GM21576 (cell line): ENCODE data around the gene TMEM72.
A peak's percentile ranks its signal among the peaks of the same experiment; 100 is the strongest.

Experiments used
- ATAC-seq: cut with Tn5 transposase; IDR thresholded peaks from one replicate; pipeline ENCODE4 v1.9.1; 2021; ENCODE audit warnings: mild to moderate bottlenecking, moderate library complexity; ENCODE audit not compliant: unreplicated experiment

TMEM72 gene

DNA sequence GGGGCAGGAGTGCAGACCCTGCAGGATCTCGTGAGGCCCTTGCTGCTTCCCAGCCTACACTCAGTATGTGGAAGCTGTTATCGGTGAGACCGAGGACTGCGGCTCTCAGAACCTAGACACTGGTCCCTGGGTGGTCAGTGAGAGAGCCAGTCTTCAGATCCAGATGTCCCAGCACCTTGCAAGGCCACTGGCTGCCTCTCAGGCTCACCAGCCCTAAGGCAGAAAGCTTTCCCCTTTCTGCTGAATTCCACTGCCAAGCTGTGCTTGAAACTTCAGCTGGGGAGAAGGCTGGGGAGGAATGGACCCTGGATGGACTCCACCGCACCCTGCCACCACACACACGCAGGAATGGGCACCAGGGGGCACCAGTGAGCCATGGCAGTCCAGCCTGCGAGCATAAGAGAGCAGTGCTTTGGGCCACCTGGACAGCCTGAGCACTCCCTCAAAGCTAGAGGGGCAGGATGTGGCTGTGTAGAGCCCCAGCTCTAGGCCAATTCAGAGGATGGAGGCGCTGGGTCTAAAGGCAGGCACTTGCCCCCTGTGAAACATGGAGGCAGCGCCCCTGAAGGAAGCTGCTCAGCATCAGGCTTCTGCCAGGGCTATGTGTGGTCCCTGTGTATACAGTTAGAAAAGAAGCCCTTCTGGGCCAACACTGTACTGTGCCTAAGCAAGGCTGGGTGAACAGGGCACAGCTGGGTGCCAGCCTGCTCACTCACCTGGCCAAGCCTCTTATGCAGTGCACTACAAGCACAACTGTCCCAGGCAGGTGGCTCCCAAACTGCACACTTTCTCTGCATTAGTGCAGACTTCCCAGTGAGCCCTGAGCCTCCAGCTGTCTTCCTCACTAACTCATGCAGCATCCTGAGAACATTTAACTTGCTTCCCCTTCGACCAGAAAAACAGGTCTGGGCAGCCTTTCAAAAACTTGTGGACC lies 21.6 kb downstream of the TMEM72 start:
- peak; percentile 96 for ATAC-seq

DNA sequence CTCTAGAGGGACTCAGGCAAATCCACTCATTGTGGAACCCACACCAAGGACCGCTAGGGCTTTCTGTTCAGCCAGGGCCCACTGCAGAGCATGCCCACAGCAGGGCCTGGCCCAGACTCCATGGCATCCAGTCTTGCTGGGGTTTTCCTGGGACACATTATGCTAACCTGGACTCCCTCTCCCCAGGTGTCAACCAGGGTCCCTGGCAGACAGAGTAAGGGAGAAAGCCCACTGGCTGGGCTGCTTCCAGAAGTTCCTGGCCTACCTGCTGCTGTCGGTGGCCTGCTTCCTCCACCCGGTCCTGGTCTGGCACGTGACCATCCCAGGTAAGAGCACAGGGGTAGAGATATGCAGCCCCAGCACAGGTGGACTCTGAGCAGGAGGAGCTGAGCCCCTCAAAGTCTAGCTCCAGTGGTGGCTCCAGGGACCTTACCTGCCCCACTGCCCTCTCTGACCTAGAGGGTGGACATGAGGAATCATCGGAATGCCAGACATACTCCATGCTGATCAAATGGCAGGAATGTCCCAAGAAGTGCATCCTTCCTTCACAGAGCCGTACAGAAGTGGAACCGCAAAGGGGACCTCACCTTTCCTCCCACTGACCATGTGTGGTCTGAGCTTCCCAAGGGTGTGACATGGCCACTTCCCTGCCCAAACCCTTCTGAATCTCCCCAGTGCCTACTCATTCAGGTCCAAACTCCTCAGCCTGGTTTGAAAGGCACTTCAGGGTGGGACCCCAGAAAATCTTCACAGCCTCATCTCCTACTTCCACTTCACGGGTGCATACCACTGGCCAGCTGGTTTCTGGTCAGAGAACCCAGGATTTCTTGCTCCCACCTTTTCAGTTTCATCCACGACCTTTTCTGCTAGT lies 22.5 kb downstream of the TMEM72 start:
- ATAC-seq, result no peak

DNA sequence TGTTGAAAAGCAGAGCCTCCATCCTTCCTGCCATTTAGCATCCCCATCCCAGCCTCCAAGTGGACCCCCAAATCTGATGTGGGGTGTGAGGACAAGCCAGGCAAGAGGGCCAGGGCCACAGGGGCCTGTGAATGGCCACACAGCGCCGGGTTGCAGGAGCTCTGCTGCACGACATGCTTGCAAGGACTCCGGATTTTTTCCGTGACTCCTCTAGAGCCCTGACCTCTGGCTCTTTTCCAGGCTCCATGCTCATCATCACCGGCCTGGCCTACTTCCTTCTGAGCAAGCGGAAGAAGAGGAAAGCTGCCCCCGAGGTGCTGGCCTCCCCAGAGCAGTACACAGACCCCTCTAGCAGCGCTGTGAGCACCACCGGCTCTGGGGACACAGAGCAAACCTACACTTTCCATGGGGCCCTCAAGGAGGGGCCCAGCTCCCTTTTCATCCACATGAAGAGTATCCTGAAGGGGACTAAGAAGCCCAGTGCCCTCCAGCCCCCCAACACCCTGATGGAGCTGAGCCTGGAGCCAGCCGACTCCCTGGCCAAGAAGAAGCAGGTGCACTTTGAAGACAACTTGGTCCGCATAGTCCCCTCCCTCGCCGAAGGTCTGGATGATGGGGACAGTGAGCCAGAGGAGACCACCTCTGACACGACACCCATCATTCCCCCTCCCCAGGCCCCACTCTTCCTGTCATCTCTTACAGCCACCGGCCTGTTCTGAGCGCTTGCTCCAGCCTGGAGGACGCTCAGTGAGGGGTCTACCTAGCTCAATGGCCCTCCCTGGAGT lies 23.5 kb downstream of the TMEM72 start:
- ATAC-seq, result no peak

DNA sequence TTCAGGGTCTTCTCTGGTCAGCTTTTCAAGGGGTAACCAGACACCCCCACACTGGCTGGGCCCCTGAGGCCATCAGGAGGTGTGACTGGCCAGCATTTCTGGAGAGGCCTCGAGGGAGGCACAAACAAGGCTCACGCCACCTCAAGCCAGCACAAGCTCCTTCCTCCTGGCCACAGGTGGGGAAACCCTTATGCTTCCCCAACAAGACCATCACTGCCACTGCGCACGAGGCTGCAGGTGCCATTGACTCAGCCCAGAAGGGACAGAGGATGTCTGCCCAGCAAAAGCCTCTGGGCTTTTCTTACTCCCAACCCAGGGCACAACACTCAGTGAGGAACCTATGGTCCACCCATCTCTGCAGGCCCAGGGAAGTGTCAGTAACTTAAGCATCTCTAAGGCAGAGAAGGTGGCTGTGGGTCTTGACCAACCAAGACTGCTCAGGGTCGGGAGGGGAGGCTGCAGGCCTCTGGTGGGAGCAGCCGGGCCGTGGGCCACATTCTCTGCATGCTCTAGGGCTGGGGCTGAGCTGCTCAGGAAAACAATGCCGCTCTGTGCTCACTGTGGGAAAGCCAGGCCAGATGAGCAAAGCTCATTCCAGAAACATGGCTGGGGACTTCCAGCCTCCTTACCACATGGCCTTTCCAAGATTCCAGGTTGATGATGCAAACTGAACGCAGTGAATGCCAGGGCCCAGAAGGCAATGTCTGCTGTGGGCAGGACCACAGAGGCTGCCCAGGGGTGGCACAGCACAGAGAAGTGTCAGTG lies 24.2 kb downstream of the TMEM72 start:
- ATAC-seq, result no peak

DNA sequence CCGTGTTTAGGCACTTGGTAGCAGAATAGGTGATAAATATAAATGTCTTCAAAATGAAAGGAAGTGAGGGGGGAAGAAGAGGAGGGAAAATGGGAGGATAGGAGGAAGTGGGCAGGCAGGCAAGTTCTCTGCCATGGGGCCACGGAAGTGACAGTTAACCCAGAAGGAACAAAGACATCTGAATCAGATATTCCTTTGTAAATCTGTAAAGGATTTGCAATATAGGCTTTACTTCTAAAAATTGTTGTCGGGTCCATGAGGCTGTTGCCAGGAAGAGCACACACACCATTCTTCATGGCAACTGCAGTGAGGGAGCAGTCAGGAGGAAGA lies 24.8 kb downstream of the TMEM72 start:
- ATAC-seq, result no peak

DNA sequence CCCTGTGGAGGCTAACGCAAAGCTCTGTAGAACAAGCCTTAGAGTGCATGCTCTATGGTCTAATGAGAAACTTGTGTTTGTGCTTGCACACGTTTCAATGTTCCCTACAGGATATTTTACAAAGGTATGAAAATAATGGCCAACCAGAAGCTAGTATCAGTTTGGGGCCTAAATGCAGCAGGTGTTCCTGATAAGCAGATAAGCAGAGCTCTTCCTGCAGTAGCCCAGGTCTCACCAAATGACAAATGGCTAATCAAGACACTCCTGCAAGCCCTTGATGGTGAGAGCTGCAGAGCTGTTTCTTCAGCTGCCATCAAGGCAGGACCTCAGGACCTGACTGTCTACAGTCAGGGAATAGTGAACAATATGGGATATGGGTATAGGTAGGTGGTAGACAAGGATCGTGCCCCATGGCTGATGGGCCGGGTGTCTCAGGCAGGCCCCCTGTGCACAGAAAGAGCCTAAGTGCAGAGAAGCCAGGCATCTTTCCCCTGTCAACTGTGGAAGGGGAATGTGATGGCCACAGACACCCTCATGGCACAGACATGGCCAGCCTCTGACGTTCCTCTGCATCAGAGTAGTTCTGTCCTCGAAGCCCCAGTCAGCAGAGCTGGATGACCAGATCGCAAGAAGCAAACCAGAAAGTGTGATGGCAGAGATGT lies 25.3 kb downstream of the TMEM72 start:
- ATAC-seq, result no peak

DNA sequence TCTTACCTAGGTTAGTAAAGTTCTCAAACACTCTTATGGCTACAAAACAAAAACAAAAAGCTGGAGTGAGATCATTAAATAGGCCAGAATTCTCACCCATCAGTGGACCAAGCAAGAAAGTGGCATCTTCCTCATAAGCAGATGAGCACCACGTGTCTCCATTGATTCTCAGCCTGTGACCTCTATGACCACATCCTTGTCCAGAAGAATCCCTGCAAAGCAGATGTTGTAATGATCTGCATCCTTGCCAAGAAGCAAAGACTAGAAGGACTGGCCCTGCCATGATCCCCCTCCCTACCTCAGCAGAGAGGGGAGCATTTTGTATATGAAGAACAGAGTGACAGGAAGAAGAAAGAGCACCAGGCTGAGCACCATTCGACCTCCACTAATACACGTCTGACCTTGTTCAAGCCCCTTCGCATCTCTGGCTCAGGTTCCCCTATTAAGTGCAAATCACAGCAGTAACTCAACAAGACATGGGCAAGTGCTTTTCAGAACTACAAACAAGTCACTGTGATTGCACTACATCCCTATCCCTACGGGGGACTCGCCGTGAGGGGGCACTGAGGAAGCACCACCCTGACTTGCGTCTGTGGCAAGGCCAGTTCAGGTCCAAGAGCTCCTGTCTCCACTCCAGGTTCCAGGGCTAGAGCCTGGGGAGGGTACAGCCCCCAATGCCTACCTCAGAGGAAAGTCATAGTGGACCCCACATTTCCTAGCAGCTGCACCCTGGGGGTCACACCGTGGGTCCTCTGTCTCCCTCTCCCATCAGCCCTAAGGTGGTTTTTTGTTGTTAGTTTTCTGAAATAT lies 26.3 kb downstream of the TMEM72 start:
- no peak for ATAC-seq

DNA sequence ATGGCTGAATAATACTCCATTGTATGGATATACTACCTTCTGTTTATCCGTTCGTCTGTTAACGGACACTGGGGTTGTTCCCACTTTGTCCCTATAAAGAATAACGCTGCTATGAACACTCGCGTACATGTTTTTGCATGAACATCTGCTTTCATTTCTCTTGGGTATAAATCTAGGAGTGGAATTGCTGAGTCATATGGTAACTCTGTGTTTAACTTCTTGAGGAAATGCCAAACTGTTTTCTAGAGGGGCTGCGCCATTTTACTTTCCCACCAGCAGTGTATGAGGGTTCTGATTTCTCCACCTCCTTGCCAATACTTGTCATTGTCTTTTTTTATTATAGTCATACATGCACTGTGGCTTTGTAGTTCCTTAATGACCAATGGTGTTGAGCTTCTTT lies 27.8 kb downstream of the TMEM72 start:
- ATAC-seq, result no peak

DNA sequence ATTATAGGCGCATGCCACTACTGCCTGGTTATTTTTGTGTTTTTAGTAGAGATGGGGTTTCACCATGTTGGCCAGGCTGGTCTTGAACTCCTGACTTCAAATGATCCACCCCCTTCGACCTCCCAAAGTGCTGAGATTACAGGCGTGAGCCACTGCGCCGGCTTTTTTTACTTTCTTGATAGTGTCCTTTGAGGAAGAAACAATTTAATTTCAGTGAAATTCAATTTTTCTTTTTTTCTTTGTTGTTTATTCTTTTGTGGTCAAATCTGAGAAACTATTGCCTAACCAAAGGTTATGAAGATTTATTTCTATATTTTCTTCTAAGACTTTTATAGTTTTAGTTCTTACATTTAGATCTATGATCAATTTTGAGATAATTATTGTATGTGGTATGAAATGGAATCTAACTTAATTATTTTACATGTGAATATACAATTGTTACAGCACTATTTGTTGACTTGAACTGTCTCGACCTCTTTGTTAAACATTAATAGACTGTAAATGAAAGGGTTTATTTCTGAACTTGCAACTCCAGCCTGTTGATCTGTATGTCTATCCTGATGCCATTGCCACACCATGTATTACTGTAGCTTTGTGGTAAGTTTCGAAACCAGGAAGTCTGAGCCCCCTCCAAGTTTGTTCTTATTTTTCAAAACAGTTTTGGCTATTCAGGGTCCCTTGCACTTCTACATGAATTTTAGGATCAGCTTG lies 28.7 kb downstream of the TMEM72 start:
- no peak for ATAC-seq

DNA sequence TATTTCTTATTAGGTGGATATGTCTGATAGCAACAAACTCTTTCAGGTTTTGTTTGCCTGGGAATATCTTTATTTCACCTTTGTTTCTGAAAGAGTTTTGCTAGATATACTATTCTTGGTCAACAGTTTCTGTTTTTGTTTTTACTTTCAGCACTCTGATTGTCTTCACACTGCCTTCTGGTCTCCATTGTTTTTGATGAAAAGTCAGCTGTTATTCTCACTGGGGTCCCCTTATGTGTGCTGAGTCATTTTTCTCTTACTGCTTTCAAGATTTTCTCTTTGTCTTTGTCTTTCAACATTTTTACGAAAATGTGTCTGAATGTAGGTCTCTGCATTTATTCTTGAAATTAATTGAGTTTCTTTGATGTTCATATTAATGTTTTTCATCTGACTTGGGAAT lies 33.2 kb downstream of the TMEM72 start:
- peak; percentile 44 for ATAC-seq

DNA sequence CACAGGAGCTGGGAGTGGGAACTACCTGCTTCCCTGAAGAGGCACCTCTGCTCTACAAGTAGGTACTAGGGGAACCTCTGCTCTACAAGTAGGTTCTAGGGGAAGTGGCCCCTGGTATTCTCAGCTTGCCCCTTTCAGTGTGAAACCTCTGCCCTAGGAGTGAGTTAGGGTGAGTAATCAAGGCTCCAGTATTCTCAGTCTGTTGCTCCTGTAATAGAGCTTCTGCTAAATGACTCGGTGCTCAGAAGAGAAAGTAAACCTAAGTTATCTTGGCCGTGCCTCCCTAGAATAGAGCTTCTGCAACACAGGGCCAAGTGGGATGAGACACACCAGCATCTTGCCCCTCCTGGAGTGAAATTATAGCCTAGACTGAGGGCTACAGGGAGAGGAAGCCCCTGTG lies 35.1 kb downstream of the TMEM72 start:
- no peak for ATAC-seq

DNA sequence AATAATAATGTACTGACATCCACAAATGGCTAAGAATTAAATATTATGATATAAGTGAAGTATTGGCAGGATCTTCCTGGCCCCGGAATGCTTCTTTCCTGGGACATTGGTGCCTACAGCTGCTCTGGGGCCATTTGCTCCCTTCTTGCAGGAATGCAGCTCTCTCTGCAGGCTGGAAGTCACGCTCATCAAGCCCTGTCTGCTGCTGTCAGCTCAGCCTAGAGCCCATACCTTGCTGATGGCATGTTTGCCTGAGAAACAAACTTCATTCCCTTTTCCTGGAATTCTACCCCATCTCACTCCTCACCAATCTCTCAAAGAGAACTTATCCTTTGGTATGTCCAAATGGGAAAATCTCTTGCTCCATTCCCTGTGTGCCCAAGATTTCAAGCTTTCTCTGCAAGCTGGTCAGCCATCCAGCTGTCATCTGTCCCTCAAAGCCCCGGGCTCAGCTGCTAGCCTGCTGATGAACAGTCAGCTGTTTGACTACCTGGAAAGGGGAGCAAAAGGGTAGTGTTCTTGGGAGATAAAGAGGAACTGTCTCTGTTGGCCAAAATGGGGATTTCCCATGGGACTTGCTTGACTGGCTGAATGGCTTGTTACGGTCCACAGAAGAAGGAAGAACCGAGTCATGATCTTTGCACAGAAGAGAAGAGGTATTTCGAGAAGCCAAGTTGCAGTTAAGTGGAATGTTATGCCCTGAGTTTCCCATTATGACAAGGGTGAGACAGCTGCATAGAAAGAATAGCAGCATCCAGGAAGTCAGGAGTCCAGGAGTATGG lies 36.4 kb downstream of the TMEM72 start:
- peak; percentile 52 for ATAC-seq

DNA sequence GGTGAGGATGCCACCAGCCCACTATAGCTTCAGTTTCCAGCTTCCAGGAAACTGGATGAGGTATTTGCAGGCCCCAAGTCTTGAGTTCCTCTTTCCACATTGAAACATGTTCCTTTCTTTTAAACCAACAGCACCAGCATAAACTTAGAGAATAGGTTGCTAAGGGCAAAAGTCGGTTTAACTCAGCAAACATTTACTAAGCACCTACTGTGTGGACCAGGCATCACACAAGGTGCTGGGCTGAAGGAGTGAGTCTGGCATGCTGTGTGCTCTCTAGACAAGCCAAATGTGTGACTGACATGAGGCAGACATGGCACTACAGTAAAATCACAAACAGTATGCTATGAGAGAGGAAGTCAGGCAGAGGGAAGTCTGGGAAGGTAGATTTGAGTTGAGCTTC lies 37.5 kb downstream of the TMEM72 start:
- ATAC-seq, result no peak

DNA sequence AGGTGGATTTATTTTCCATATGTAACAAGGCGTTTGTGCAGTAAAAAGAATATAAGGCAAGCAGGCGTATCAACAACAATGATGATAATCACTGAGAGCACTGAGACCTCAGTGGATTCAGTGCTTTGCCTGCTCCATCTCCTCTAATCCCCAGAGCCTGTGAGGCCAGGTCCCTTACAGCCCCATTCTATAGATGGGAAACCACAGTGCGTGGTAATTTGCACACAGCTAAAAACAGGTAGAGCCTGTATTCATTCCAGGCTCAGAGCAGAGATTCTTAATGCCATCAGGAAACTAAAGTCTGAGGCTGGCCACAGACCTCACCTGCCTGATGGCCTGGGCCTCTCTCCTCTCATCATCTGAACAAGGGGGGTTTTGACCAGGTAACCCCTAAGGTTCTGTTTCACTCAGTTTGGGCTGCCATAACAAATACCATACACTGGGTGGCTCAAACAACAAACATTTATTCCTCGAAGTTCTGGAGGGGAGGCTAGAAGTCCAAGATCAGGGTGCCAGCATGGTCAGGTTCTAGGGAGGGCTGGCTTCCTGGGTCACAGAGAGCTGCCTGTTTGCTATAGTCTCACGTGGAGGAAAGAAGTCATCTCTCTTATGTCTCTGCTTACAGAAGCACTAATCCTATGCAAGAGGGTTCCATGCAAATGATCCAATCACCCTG lies 38.1 kb downstream of the TMEM72 start:
- no peak for ATAC-seq

DNA sequence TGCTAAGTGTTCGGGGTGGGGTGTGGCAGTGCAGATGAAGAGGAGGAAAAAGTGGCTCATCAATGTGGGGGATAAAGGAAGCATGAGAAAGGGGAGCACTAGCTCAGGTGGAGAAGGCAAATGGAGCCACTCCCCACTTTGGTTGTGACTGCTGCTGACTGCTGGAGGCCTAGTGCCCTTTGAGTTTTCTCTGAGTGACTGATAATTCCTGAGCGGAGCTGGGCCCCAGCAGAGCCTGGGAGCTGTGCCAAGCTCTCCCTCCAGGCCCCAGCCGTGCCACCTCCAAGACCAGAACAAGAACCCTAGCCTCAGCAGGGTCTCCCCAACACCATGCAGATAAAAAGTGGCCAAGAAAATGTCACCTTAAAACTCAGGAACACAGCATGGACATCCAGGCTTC lies 38.8 kb downstream of the TMEM72 start:
- no peak for ATAC-seq

DNA sequence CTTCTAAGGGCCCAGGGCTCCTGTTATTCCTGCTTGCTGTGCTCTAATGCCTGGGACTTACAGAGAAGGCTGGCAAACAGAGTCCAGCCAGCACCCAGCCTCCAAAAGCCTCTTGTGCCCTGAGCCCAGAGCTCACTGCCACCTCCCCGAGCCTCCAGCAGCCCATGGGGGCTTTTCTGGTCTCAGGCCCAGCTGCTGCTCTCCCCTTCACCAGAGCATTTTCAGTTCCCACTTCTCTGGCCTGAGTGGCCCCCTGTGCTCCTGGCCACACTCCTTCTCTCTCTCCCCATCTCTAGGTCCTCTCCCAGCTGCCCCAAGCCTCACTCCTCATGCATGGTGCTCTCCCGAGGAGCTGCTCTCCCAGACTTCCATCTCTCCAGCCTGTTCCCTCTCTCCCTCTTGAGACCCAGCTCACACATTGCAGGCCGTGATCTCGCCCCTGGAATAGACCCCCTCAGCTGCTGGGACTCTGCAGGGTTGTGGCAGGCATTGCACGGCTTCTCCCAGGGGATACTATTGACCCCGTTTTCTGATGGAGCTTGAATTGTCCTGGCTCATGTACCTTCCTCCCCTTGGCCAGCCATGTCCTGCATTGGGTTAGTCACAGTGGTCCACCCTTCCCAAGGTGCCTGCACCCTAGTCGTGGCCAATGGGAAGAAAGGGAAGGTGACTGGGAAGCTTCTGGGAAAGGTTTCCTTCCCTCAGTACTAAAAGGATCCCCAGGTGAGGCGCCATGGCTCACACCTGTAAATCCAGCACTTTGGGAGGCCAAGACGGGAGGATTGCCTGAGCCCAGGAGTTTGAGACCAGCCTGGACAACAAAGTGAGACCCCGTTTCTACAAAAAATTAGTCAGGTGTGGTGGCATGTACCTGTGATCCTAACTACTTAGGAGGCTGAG lies 39.4 kb downstream of the TMEM72 start:
- no peak for ATAC-seq
